IMR-90 (cell line): ENCODE measurements around the gene LBHD2. TPM values are rescaled to one million over a fixed set of nuclear protein-coding genes. Genes with fewer than 3 reads are reported as not detected.

ENCODE experiments used
- ATAC-seq: fragments of 200-7000 bp; cut with Tn5 transposase; 2 replicates; pipeline ENCODE4 v1.9.1; 2020; ENCODE audit warnings: low read depth, mild to moderate bottlenecking, moderate library complexity
- BruUV-seq: library from RNA; stranded (reverse); fragments of 400-500 nt; replicated peaks from 2 replicates; lab custom pipeline; 2021; lab: Mats Ljungman, UMichigan
- CTCF ChIA-PET: fragments of 300-600 bp; formaldehyde crosslinking; extraction: SDS; loops from one replicate; lab custom pipeline; 2021; ENCODE audit warnings: antibody characterized with exemption; lab: Yijun Ruan, JAX
- POLR2A ChIA-PET: fragments of 300-600 bp; sonication (Branson Sonifier 250); formaldehyde crosslinking; loops from one replicate; lab custom pipeline; 2022; ENCODE audit warnings: antibody characterized with exemption; ENCODE audit not compliant: unreplicated experiment; lab: Charles Lee
- DNase-seq: peaks from one replicate; pipeline ENCODE4 v3.0.0; 2013
- H2AFZ ChIP-seq: replicated peaks from 2 replicates; pipeline ENCODE3; 2013; ENCODE audit warnings: low read length, mild to moderate bottlenecking; ENCODE audit not compliant: poor library complexity
- H2AK5ac ChIP-seq: 2 replicates; pipeline ENCODE4 v1.6.1; 2013; ENCODE audit warnings: low read depth, low read length, inconsistent platforms
- H2AK9ac ChIP-seq: replicated peaks from 2 replicates; pipeline ENCODE3; 2013; ENCODE audit warnings: mild to moderate bottlenecking, low read depth, low read length, moderate library complexity; ENCODE audit not compliant: poor library complexity
- H2BK120ac ChIP-seq: 2 replicates; pipeline ENCODE4 v1.6.1; 2013; ENCODE audit warnings: low read depth, low read length, inconsistent platforms
- H2BK15ac ChIP-seq: 3 replicates; pipeline ENCODE4 v1.6.1; 2013; ENCODE audit warnings: low read depth, low read length, inconsistent platforms
- H2BK20ac ChIP-seq: 2 replicates; pipeline ENCODE4 v1.6.1; 2013; ENCODE audit warnings: low read depth, mild to moderate bottlenecking, inconsistent platforms, low read length, moderate library complexity
- H2BK5ac ChIP-seq: 2 replicates; pipeline ENCODE4 v1.6.1; 2013; ENCODE audit warnings: mild to moderate bottlenecking, low read depth, low read length, inconsistent platforms; ENCODE audit not compliant: poor library complexity, severe bottlenecking
- H3K14ac ChIP-seq: replicated peaks from 2 replicates; pipeline ENCODE4 v1.6.1; 2013; ENCODE audit warnings: low read depth, low read length, inconsistent platforms
- H3K18ac ChIP-seq: 2 replicates; pipeline ENCODE4 v1.6.1; 2013; ENCODE audit warnings: low read depth, low read length, control low read depth
- H3K23ac ChIP-seq: 2 replicates; pipeline ENCODE4 v1.6.1; 2013; ENCODE audit warnings: low read depth, low read length, inconsistent platforms
- H3K27ac ChIP-seq: 2 replicates; pipeline ENCODE4 v1.5.1; 2013; ENCODE audit warnings: mild to moderate bottlenecking, control low read depth, low read length; ENCODE audit not compliant: insufficient read depth
- H3K27me3 ChIP-seq: 2 replicates; pipeline ENCODE4 v1.6.1; 2013; ENCODE audit warnings: low read length; ENCODE audit not compliant: control insufficient read depth, insufficient read depth
- H3K36me3 ChIP-seq: 2 replicates; pipeline ENCODE4 v1.6.1; 2013; ENCODE audit warnings: low read length, mixed read lengths; ENCODE audit not compliant: control insufficient read depth, insufficient read depth
- H3K4ac ChIP-seq: 2 replicates; pipeline ENCODE4 v1.6.1; 2013; ENCODE audit warnings: low read depth, low read length, inconsistent platforms
- H3K4me1 ChIP-seq: 2 replicates; pipeline ENCODE4 v1.6.1; 2013; ENCODE audit warnings: low read length, mixed read lengths; ENCODE audit not compliant: control insufficient read depth, insufficient read depth
- H3K4me2 ChIP-seq: 2 replicates; pipeline ENCODE4 v1.6.1; 2013; ENCODE audit warnings: low read depth, mild to moderate bottlenecking, control low read depth, low read length, moderate library complexity
- H3K4me3 ChIP-seq: 2 replicates; pipeline ENCODE4 v1.5.1; 2013; ENCODE audit warnings: low read depth, mild to moderate bottlenecking, control low read depth, low read length, moderate library complexity; ENCODE audit not compliant: insufficient read depth
- H3K56ac ChIP-seq: 2 replicates; pipeline ENCODE4 v1.6.1; 2013; ENCODE audit warnings: low read length, inconsistent platforms; ENCODE audit not compliant: insufficient read depth; ENCODE audit errors: extremely low read depth
- H3K79me1 ChIP-seq, 2 experiments: 2 replicates each; pipeline ENCODE4 v1.6.1; 2013; ENCODE audit warnings: low read length in 2 of 2, inconsistent platforms in 1 of 2, low read depth in 1 of 2
- H3K9ac ChIP-seq: 2 replicates; pipeline ENCODE4 v1.6.1; 2013; ENCODE audit warnings: low read depth, low read length, control low read depth
- H3K9me1 ChIP-seq: 2 replicates; pipeline ENCODE4 v1.6.1; 2013; ENCODE audit warnings: low read length, inconsistent platforms; ENCODE audit not compliant: insufficient read depth
- H3K9me3 ChIP-seq: 2 replicates; pipeline ENCODE4 v1.6.1; 2013; ENCODE audit warnings: low read length; ENCODE audit not compliant: control insufficient read depth, insufficient read depth
- H4K20me1 ChIP-seq: 2 replicates; pipeline ENCODE4 v1.6.1; 2013; ENCODE audit warnings: low read length, inconsistent platforms; ENCODE audit not compliant: insufficient read depth
- H4K5ac ChIP-seq: 2 replicates; pipeline ENCODE4 v1.6.1; 2013; ENCODE audit warnings: mild to moderate bottlenecking, low read depth, low read length, control low read depth
- H4K8ac ChIP-seq, 2 experiments: 2 replicates each; pipeline ENCODE4 v1.6.1; 2013; ENCODE audit warnings: low read depth in 2 of 2, low read length in 2 of 2, control low read depth in 1 of 2, inconsistent platforms in 1 of 2
- H4K91ac ChIP-seq: 2 replicates; pipeline ENCODE4 v1.6.1; 2013; ENCODE audit warnings: low read depth, low read length, inconsistent platforms; ENCODE audit not compliant: insufficient read depth
- CTCF ChIP-seq: conservative IDR thresholded peaks from 2 replicates; pipeline ENCODE4 v1.5.1; 2012; ENCODE audit warnings: mild to moderate bottlenecking, low read depth, low read length, improper control_type of control experiment
- FOS ChIP-seq: fragments of 150-350 bp; IDR thresholded peaks from 2 replicates; pipeline ENCODE4 v1.6.1; 2016; ENCODE audit warnings: low read depth, low read length
- MAZ ChIP-seq: IDR thresholded peaks from 2 replicates; pipeline ENCODE4 v1.6.1; 2012; ENCODE audit warnings: low read depth, mild to moderate bottlenecking, low read length, improper control_type of control experiment, moderate library complexity, borderline replicate concordance
- MXI1 ChIP-seq: IDR thresholded peaks from 2 replicates; pipeline ENCODE4 v1.6.1; 2012; ENCODE audit warnings: low read depth, mild to moderate bottlenecking, low read length, moderate library complexity, borderline replicate concordance
- NFE2L2 ChIP-seq: fragments of 150-350 bp; IDR thresholded peaks from 2 replicates; pipeline ENCODE4 v1.6.1; 2016; ENCODE audit warnings: low read depth, mild to moderate bottlenecking, low read length
- POLR2A ChIP-seq: IDR thresholded peaks from 2 replicates; pipeline ENCODE4 v1.6.1; 2012; ENCODE audit warnings: mild to moderate bottlenecking, low read depth, low read length
- SMC3 ChIP-seq: fragments of 150-350 bp; IDR thresholded peaks from 2 replicates; pipeline ENCODE4 v1.6.1; 2016; ENCODE audit warnings: low read depth, mild to moderate bottlenecking, antibody characterized with exemption, low read length, moderate library complexity
- WGBS, 2 experiments: methylation state at CpG; one replicate each; pipeline versions ENCODE4 v1.1.5 to v1.1.7; 2013; ENCODE audit warnings: missing lambda C conversion rate in 2 of 2; ENCODE audit not compliant: insufficient read length in 1 of 2; ENCODE audit errors: extremely low coverage in 2 of 2; 5-methylcytosine and 5-hydroxymethylcytosine counted together
- dilution Hi-C: fragments of 300-500 bp; cut with HindIII; formaldehyde crosslinking; loops from one replicate; pipeline ENCODE4 v1.14.3; 2018; ENCODE audit warnings: low sequenced_read_pairs; ENCODE audit not compliant: unreplicated experiment
- in situ Hi-C: fragments of 300-500 bp; cut with MboI; formaldehyde crosslinking; loops from 3 replicates; pipeline ENCODE4 v1.14.3; 2019; ENCODE audit warnings: low sequenced_read_pairs, inconsistent platforms, mixed read lengths
- intact Hi-C: fragments of 100-400 bp; cut with micrococcal nuclease; formaldehyde crosslinking; loops from 2 replicates; pipeline ENCODE4 v1.10.0; 2022
- polyA plus RNA-seq, 3 experiments: library from polyadenylated mRNA; depleted of rRNA; stranded (reverse); fragments of >200 nt; gene quantifications; 2 replicates each; pipeline ENCODE4 v1.2.3, GENCODE V29; 2012; ENCODE audit warnings: low replicate concordance in 1 of 3
- total RNA-seq: library from RNA; depleted of rRNA; stranded (reverse); fragments of >200 nt; gene quantifications from 2 replicates; pipeline ENCODE4 v1.2.3, GENCODE V29; 2012

The LBHD2 gene
- total and polyA plus RNA-seq, 2 of the 4 experiments (the other 2 are of a cell fraction): not detected

DNA sequence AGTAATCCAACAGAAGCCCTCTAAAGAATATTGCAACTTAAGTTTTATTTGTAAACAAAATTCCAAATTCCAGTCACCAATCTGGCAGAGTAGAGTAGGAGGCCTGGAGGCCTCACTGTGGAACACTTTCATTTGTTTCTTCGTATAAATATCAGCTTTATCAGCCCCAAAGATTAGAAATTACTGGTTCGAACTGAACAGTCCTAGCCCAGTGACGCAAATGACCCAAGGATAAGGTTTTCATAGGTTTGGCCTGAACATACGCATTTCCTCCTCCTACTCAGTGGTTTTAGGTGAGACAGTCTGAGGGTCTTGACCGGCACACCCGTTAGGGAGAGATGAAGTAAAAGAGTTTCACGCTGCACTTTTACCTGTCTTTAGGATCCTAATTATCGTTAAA lies 28.3 kb upstream of the LBHD2 start:
- DNase-seq: peak; percentile 10
- peak overlapping the region; percentile 15; the same call in 1 of the 2 replicates for H3K27ac ChIP-seq
- intact Hi-C loops: loop anchor here (5.0 to 10.0 kb wide), 3 partner anchors 33 to 361 kb away; no protein-coding TSS in a partner anchor

More for the DNA sequence above, 28.3 kb upstream of the LBHD2 start:
- no peak overlapping the region for H4K91ac ChIP-seq
- H3K14ac ChIP-seq: no peak overlapping the region; the same call in 1 of the 2 replicates
- H3K4ac ChIP-seq: no peak overlapping the region
- peak overlapping the region; percentile 63; the same call in 1 of the 2 replicates for H2AK5ac ChIP-seq
- no peak overlapping the region for H3K56ac ChIP-seq
- peaks cover 22 to 66% of the 10 kb centered on the region in 2 experiments for H3K79me1 ChIP-seq
- H3K18ac ChIP-seq: no peak overlapping the region
- H4K20me1 ChIP-seq: peaks cover 56% of the 10 kb centered on the region
- peak overlapping the region; percentile 17 for H2BK5ac ChIP-seq
- WGBS, 2 experiments: no CpG with 5 or more reads among the region's 8 CpGs
- no peak overlapping the region for H4K8ac ChIP-seq
- ChIA-PET POLR2A (no interaction called here), CTCF (no interaction called here)
- TF ChIP-seq MAZ (no peak), CTCF (no peak), MXI1 (no peak), NFE2L2 (no peak), FOS (no peak), POLR2A (no peak), SMC3 (no peak)
- no peak overlapping the region for H2AFZ ChIP-seq
- H2BK120ac ChIP-seq: no peak overlapping the region
- in situ Hi-C loops (no loop called here), dilution Hi-C loops (no loop called here)
- no peak overlapping the region for H2BK20ac ChIP-seq
- peaks cover 10% of the 10 kb centered on the region for H3K4me1 ChIP-seq
- no peak overlapping the region for H2BK15ac ChIP-seq
- H3K9ac ChIP-seq: peak overlapping the region; percentile 57; the same call in 1 of the 2 replicates
- ATAC-seq: no peak
- H2AK9ac ChIP-seq: peak overlapping the region; percentile 76
- H3K9me3 ChIP-seq: no peaks in the 10 kb centered on the region
- H4K5ac ChIP-seq: no peak overlapping the region
- H3K36me3 ChIP-seq: peaks cover 5% of the 10 kb centered on the region; the same call in 1 of the 2 replicates
- no peaks in the 10 kb centered on the region for H3K27me3 ChIP-seq
- peak overlapping the region; percentile 97 for H3K4me2 ChIP-seq
- peak overlapping the region; percentile 63 for H3K23ac ChIP-seq
- H3K9me1 ChIP-seq: peaks cover 3% of the 10 kb centered on the region
- H3K4me3 ChIP-seq: peak overlapping the region; percentile 100
- BruUV-seq: TSS peak; percentile 20
